ENCODE data around the gene UBE2L6.

Gene UBE2L6

GRCh38 chr11:57598831-57599155 lies 31.3 kb upstream of the UBE2L6 start:
- Histone ChIP-seq H3K36me3 (ENCODE audit: control insufficient read depth in 2 of 2, insufficient read depth in 1 of 2, low read length in 2 of 2) (no peaks in the 10 kb centered on the region), H3K27ac (ENCODE audit: extremely low read depth, low read depth, low read length) (no peak overlapping the region), H3K9me3 (ENCODE audit: control insufficient read depth, insufficient read depth, low read depth, low read length) (no peaks in the 10 kb centered on the region), H3K4me1 (ENCODE audit: control insufficient read depth, insufficient read depth, low read length) (no peaks in the 10 kb centered on the region), H3K4me3 (ENCODE audit: low read depth, low read length) (no peak overlapping the region)
- POLR2A ChIA-PET, result interaction anchor here (1.2 to 1.3 kb wide), 2 partner anchors 42 to 81 kb away, joined by 3 read pairs; no protein-coding TSS in a partner anchor
- CTCF ChIA-PET, result interaction anchor here (1.4 to 1.7 kb wide), 2 partner anchors 31 to 45 kb away, joined by 4 to 6 read pairs; partner anchors contain the start of gene UBE2L6
- TF ChIP-seq ZNF174 (tag by site-specific recombination; IDR thresholded peaks at IDR 0.05) (no peak), ZNF157 (tag by site-specific recombination; IDR thresholded peaks at IDR 0.05) (no peak), AEBP2 (tag by site-specific recombination; IDR thresholded peaks at IDR 0.05; ENCODE audit: borderline replicate concordance) (no peak), ZNF24 (tag by site-specific recombination; IDR thresholded peaks at IDR 0.05) (no peak), ZBTB10 (tag by site-specific recombination; IDR thresholded peaks at IDR 0.05) (no peak), PRDM10 (tag by site-specific recombination; IDR thresholded peaks at IDR 0.05) (no peak), YY1 (tag by site-specific recombination; IDR thresholded peaks at IDR 0.05) (no peak), ZNF555 (tag by site-specific recombination; conservative IDR thresholded peaks at IDR 0.05) (no peak)

- no peak overlapping the region for H3K27ac ChIP-seq (ENCODE audit: extremely low read depth, low read depth, low read length)
- ChIA-PET CTCF (interaction anchor here (1.2 to 1.4 kb wide), 2 partner anchors 46 to 47 kb away, joined by 3 to 4 read pairs; no protein-coding TSS in a partner anchor), POLR2A (interaction anchor here (1.2 to 1.3 kb wide), 2 partner anchors 43 to 81 kb away, joined by 3 read pairs; no protein-coding TSS in a partner anchor)
- TF ChIP-seq HOXD13 (CRISPR knock-in tag; IDR thresholded peaks at IDR 0.05; ENCODE audit: borderline replicate concordance) (no peak), ZNF26 (tag by site-specific recombination; IDR thresholded peaks at IDR 0.05) (no peak), ZNF335 (tag by site-specific recombination; conservative IDR thresholded peaks at IDR 0.05) (peak; percentile 44; the same call in 1 of the 2 replicates), ATF2 (tag by site-specific recombination; IDR thresholded peaks at IDR 0.05; ENCODE audit: low read depth) (no peak), ZFHX2 (tag by site-specific recombination; conservative IDR thresholded peaks at IDR 0.05) (peak; percentile 64), KLF1 (tag by site-specific recombination; IDR thresholded peaks at IDR 0.05) (no peak), ZNF433 (tag by site-specific recombination; IDR thresholded peaks at IDR 0.05; ENCODE audit: low read depth) (no peak), EGR2 (tag by site-specific recombination; IDR thresholded peaks at IDR 0.05; ENCODE audit: low read depth) (peak; percentile 59), SP2 (tag by site-specific recombination; IDR thresholded peaks at IDR 0.05) (peak; percentile 62), ZNF398 (tag by site-specific recombination; IDR thresholded peaks at IDR 0.05) (peak; percentile 27; the same call in 1 of the 2 replicates), ZBTB1 (tag by site-specific recombination; IDR thresholded peaks at IDR 0.05) (no peak; the same call in 1 of the 2 replicates), ZNF707 (tag by site-specific recombination; IDR thresholded peaks at IDR 0.05) (no peak)
These were observed 30.7 kb upstream of the UBE2L6 start for GRCh38 chr11:57597916-57598830.

More at GRCh38 chr11:57597916-57598830, 30.7 kb upstream of the UBE2L6 start:
- Histone ChIP-seq H3K4me3 (ENCODE audit: low read depth, low read length) (peak overlapping the region; percentile 26), H3K9me3 (ENCODE audit: control insufficient read depth, insufficient read depth, low read depth, low read length) (no peaks in the 10 kb centered on the region), H3K36me3 (ENCODE audit: control insufficient read depth in 2 of 2, insufficient read depth in 1 of 2, low read length in 2 of 2) (no peaks in the 10 kb centered on the region), H3K4me1 (ENCODE audit: control insufficient read depth, insufficient read depth, low read length) (no peaks in the 10 kb centered on the region)
